ENCODE measurements around the gene PDE7B.
"Not testable (repeated sequence)": the region's sequence is repeated elsewhere in the genome, so short reads cannot be mapped to it uniquely, and the experiment has no call there.

Gene PDE7B

DNA sequence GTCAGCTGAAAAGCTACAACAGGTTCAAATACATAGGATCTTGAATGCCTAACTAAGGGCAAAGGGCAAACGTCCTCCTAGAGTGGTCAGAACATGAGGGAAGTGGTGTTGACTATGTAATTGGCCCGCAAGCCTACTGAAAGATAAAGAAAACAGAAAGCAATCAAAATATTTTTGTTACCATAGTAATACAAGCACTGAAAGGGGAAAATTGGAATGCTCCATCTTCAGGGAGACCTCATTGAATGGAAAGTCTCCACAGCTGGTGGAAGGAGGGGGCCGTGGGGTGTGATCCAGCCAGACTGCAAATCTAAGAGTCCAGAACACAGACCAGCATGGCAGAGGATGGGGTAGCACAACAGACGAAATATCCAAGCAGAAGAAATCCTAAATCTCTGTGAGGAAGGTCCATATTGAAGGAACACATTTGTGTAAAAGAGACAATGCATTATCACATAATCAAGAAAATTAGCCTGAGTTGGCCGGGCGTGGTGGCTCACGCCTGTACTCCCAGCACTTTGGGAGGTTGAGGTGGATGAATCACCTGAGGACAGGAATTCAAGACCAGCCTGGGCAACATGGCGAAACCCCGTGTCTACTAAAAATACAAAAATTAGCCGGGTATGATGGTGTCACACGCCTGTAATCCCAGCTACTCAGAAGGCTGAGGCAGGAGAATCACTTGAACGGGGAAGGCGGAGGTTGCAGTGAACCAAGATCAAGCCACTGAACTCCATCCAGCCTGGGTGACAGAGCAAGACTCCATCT is 359.1 kb downstream of the PDE7B start:
- DNase-seq = no peak

DNA sequence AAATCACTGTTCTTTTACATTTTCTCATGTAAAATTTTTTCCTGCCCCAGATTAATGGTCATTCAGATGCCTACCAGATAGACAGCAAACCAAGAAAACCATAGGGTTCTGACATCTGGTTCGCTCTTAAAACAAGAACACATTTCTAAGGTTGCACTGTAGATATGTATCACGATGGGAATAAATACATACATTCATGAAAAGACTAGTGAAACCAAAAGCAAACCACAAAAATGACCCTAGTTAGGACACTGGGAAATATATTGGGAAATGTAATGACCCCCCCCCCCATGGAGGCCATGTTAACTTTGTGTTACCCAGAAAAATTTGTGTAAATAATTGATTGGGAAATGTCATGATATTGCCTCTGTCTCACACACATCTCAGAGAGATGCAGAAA is 361.1 kb downstream of the PDE7B start:
- DNase-seq = no peak

DNA sequence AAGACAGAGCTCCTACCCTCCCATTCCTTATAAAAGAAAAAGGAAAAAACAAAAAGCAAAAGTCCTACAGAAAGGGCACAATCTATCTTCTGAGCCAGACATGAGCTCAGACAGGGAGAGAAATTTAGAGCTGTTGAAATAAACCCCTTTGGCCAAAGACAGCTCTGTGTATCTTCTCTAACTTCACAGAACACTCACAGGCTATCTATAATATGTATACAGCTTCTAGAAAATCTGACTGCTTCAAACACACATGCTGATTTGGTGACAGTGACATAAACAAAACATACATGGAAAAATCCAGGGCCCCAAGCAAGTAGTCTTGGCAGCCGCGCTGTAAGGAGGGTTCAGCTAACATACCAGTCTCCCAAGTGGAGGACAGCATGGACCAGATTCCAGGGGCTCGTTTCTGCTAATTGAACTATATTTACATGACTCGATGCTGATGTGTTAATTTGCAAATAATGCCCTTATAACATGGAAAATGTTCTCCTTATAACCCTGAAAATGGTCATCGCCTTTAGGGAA is 361.6 kb downstream of the PDE7B start:
- no peak for DNase-seq

DNA sequence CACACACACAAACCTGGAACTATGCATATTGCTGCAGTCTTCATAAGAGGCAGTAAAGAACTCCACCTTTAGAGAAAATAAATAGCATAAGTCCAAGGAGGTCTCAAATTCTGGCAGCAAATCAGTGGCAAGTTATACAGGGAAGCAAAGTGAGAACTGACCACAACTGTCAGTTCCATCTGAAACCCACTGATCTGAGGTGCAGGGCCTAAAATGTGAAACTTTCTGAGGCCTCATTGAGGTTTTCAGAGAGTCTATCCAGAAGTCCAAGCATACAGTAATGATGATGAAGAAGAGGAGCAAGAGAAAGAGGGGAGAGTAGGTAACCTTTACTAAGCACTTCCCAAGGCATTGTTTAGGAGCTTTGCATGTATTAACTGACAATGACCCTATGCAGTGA is 362.4 kb downstream of the PDE7B start:
- DNase-seq = no peak

DNA sequence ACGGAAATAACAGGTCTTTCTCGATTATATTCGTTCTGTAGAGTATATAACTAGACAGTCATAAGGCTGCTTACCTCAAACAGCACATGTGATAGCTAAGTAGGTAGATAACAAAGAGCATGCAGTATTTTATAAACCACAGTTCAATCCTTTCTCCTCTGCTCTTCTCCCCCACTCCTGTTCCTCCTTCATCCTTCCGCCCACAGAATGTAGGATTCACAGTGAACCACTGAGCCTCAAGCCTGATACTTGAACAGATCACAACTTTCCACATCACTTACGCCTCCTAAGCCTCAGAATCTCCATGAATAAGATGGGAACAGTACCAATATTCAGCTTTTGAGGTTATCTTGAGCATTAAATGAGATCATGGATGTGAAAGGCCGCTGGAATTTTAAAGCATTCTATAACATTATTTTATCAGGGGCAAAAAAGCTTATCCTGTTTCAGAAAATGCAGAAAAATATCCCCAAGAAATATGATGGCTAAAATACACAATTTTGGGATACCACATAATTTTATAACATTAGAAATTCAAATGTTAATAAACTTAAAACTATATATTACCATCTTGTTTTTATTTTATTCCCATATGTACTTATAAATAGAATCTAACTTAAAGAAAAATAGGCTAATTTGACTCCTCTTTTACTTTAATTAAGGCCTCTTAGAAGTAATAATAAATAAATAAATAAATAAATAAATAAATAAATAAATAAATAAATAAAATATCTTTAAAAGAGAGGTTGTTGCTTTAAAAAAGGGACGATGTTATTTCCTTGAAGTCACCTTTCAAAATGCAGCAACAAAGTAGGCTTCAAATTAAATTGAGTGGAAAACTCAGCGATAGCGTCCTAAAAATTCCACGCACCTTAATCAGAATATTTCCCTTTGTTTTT is 365.3 kb downstream of the PDE7B start:
- DNase-seq = no peak

DNA sequence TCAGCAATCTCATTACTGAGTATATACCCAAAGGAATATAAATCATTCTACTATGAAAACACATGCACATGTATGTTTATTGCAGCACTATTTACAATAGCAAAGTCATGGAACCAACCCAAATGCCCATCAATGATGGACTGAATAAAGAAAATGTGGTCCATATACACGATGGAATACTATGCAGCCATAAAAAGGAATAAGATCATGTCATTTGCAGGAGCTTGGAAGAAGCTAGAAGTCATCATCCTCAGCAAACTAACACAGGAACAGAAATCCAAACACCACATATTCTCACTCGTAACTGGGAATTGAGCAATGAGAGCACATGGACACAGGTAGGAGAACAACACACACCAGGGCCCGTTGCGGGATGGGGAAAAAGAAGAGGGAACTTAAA is 373.5 kb downstream of the PDE7B start:
- DNase-seq = not testable (repeated sequence)

DNA sequence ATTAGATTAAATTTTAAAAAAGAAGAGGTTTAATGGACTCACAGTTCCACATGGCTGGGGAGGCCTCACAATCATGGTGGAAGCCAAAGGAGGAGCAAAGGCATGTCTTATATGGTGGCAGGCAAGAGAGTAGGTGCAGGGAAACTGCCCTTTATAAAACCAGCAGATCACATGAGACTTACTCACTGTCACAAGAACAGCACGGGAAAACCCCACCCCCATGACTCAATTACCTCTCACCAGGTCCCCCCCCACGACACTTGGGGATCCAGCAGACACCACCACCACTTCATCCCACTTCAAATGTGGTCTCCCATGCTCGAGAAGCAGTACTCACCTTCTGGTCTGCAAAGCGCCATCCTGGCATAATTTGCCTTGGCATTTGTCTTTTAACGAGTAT is 374.0 kb downstream of the PDE7B start:
- DNase-seq = peak; percentile 23

DNA sequence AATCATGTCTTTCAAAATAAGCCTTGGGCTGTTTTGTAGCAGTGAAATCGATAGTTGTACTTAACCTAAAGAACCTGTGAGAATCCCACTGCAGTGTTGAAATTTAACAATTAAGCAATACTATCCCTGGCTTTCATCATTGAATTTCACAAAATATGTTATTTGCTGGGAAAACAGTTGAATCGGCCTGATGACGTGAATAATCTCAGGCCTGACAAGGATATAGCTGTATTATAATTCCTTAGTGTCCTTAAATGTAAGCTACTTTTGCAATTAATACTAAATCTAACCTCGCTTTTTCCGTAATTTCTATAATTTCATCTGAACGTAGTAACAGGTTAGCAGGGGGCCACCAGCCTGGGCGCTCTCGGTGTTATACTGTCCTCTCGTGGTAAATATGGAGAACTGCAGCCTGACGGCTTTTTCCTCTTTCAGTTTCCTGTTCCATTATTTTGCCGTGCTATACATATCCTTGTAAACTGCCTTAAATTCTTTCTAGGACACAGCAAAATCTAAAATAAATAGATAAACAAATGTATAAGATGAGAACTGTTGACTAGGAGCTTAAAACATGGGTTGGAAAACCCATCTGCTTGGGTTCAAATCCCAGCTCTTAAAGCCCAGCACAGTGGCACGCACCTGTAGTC is 374.6 kb downstream of the PDE7B start:
- peak; percentile 40 for DNase-seq

DNA sequence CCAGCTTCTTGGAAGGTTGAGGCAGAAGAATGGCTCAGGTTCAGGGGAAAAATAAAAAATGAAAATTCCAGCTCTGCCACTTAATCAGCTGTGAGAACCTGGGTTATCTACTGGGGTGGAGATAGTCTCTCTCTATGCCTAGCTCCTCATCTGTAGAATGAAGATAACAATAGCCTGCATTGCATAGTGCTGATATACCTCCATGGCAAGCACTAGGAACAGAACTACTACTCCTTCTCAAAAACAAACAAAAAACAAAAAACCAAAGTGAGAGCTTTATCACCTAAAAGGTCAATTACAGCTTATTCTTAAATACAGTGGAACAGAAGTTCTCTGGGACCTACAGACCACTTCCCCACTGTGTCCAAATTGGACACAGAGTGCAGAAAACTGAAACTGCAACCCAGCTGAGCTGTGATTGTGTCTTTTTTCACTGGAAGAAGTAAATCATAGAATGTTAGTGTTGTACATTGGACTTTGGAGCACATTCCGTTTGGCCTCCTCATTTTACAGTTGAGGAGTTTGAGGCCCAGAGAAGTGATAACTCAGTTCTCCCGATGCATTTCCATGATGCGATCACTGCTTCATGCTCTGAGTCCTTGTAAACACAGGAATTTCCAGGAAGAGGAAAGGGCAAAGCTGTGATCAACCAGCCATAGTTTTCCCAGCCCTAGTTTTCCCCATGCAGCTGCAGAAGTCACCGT is 375.3 kb downstream of the PDE7B start:
- no peak for DNase-seq

DNA sequence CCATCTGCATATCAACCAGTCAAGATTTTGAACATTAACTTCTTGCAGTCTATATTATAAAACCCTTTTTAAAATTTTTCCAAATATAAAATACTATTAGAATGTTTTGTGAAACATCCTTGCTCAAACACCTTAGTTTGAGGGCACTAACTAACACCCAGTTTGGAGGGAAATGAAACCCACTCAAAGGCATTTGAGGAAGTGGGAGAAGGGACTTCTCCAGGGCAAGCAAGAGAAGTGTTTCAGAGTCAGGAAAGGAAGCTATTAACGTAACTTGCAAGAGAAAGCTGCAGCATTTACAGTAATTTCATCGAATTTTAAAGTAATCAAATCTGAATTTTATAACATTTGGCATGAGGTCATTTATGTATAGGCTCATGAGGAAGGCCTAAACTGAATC is 377.3 kb downstream of the PDE7B start:
- no peak for DNase-seq

DNA sequence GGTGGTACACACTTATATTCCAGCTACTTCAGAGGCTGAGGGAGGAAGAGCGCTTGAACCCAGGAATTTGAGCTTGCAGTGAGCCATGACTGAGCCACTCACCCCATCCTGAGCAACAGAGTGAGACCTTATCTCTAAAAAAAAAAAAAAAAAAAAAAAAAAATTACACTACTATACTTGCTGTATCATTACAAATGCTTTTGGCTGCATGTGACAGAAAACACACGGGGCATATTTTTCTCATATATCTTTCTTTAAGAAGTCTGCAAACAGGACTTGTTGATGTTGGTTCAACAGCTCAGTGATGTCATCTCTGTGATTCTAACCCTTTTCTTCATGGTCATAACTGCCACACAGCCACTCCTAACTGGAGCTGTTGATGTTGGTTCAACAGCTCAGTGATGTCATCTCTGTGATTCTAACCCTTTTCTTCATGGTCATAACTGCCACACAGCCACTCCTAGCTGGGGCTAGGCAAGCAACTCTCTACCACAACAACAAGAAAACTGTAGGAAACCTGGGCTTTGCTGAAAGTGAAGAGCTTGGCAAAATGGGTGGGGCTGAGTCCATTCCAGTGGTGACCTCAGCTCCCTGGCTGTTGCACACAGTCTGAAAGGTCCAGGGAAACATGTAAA is 378.8 kb downstream of the PDE7B start:
- DNase-seq = no peak

DNA sequence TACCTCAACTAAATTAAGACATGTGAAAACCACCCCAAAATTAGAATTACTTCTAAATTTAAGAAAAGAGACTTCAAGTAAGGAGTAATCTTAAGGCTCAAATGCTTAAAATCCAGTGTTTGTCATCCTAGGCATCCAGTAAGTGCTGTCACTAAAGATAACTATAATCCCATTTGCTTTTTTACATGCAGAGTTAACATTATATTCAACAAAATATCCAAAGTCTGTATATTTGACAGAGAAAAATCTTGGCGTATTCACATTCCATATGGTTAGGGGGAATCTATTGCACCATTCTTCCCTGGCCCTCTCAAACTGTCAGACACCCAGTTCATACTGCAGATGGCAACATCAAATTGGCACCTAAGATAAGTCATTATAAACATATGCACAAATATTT is 381.2 kb downstream of the PDE7B start:
- DNase-seq = no peak

DNA sequence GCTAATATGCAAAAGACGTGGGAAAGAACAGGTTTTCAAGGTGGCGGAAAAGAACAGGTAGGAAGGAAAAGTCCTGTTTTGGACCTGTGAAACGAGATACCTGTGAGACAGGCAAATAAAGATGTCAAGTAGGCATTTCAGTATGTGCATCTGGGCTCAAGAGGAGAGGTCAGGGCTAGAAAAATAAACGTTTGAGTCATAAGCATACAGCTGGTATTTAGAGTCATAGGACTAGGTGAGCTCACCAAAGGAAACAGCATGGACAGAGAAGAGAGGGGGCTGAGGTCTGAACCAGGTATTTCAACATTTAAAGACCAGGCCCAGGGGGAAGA is 383.7 kb downstream of the PDE7B start:
- DNase-seq = no peak

DNA sequence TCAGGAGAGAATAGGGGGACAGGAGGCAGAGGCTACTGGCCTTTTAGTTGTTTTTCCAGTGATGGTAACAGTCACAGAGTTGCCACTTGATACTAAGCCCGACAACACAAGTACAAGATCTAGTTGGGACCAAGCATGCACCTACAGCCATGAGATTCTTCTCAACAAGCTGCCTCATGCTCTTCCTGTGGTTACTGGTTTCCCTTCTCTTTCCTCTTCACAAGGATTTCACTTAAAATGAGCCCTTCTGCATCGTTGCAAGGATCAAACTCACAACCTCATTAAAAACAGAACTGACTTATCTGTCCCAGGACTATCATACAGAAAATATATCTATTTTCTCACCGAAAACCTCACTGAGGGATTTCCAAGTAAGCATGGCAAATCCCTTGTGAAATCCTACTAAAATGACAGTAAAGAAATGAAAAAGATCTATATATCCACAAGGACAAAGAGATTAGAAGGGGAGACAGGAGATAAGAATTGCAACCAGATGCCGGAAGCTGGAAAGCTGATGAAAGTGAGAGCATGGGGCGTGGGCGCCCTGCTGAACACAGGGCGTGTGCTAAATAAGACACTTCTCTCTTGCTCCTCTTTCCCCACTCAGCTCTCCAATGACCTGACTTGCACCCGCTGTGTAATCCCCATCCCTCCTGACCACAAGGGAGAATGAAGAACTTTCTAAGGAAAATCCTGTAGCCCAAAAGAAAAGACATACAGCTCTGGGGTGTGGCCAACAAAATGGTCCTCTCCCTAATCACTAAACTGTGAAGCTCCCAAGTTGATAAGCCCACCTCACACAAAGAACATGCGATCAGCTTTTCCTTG is 385.2 kb downstream of the PDE7B start:
- DNase-seq = no peak

DNA sequence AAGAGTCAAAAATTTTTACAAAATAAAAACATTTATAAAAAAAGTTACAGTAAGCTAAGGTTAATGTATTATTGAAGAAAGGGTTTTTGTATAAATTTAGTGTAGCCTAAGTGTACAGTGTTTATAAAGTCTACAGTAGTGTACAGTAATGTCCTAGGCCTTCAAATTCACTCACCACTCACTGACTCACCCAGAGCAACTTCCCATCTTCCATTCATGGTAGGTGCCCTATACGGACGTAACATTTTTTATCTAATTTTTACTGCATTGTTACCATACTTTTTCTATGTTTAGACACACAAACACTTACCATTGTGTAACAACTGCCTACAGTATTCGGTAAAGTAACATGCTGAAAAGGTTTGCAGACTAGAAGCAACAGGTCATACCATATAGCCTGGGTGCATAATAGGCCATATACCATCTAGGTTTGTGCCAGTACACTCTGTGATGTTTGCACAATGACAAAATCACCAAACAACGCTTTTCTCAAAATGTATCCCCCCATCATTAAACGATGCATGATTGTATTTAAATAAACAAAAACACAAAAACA is 392.6 kb downstream of the PDE7B start:
- no peak for DNase-seq
